Stimulated activated CD8-positive, alpha-beta memory T cell treated with anti-CD3 and anti-CD28 coated beads, Interleukin-4, amount 100 ng/mL, for 4 hours (primary cell): Measurements from ENCODE around the gene SERP2.

Experiments used
- DNase-seq, 2 donors: peaks; one replicate each; pipeline ENCODE4 v3.0.0-alpha.2; 2020; ENCODE audit warnings: low read depth in 2 of 2, low spot score in 1 of 2

SERP2 gene

GRCh38 chr13:44354884-44355283 lies 18.7 kb upstream of the SERP2 start:
- no peak for DNase-seq

GRCh38 chr13:44355621-44356020 lies 18.0 kb upstream of the SERP2 start:
- DNase-seq = no peak

DNA sequence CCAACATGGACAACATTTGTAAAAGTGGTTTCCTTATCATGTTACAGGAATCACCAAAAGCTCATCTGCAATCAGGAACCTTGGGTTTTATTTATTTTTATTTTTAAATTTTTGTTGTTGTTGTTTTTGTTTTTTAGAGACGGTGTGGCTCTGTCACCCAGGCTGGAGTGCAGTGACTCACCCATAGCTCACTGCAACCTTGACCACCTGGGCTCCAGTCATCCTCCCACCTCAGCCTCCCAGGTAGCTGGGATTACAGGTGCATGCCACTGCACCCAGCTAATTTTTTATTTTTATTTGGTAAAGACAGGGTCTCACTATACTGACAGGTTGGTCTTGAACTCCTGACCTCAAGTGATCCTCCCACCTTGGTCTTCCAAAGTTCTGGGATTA lies 13.6 kb upstream of the SERP2 start:
- no peak for DNase-seq

DNA sequence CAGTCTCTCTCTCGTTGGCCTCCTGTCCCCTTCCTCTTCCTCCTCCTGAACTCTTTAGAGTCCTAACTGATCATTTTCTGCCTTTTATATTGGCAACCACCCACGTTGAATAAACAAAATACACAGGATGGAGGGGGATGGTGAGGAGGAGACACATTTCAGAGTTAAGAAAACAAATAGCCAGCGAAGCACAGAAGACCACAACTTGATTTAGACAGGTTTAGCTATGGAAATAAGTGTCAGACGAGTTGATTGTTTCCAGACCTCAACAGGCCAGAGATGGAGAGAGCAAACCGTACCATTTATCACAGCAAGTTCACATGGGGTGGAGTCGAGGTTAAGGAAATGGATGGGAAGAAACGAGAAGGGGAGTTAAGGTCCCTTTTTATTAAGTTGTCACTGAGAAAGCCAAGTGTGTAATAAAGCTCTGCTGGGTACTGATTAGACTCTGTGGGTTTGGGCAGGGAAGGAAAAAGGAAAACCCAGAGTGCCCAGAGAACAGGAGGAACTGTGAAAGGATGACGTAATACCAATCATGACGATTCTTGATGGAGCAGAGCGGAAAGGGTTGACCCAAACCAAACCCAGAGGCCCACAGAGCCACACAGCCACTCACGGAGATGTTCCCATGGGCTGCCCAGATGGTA lies 11.1 kb upstream of the SERP2 start:
- DNase-seq = no peak

GRCh38 chr13:44363631-44364344 lies 9.8 kb upstream of the SERP2 start:
- DNase-seq = no peak

DNA sequence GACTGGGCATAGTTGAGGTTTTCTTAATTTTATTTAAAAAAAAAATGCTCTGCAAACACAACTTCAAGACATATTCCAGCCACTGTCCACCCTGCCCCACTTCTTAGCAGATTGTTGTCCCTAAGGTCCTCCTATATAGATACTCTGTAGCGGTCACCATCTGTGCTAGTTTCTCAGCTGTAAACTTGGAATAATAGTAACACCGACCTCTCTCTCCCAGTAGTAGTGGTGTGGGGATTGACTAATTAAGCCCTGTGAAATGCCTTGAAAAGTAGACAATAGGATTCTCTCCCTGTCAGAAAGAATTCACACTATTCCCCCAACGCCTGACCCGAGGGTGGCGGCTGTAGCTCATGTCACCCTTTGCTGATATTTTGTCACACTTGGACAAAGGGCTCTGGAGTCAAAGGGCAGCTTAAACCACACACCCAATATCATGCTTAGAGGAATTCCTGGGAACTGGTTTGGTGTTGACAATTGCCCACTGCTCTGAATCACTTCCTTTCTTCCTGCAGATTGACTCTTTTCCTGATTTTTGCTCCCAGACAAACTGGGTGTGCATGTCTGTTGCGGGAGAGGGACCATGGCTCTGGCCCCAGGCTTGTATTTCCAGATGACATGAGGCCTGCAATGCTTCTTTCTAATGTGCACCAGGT lies 9.2 kb upstream of the SERP2 start:
- no peak for DNase-seq

- DNase-seq = no peak
These were observed 8.6 kb upstream of the SERP2 start for GRCh38 chr13:44365008-44365407.

DNA sequence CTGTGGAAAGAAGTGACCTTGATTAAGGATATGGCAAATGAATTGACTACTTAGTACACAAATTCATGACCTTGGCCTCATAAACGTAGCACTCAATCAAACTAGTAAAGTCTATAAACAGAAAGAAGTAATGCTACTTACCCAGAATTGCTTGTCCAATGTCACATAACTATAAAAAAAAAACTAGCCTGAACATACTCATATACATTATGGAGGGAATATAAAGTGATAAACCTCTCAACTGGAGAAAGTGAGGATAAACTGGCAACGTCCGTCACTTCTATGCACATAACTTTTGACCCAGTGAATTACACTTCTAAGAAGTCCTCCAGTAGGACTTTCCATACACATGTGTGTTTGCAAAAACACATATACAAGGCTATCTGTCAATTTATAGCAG lies 7.7 kb upstream of the SERP2 start:
- no peak for DNase-seq

DNA sequence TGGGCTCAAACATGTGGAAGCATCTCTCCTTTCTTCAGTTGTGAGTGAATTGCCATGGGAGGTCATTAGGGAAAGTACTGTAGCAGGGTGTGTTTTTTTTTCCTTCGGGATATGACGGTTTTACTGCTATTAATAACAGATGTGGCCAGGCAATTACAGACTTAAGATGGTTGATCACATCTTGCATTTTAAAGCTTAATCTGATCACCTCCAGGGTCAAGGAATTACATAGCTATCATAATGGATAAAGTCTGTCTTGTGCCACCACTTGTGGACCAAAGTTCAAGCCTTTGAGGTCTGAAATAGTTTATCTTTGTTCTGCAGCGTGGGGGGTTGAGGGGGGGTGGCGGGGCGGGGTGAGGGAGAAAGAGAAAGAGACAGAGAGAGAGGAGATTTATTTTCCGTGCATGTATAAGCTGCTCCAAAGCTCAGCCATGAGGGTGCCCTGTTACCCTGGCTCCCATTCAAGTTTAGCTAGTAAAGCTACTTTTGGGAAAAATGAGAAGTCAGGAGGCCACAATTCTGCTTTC lies 5.5 kb upstream of the SERP2 start:
- no peak for DNase-seq

- no peak for DNase-seq
These were observed 4.8 kb upstream of the SERP2 start for GRCh38 chr13:44368599-44369368.

DNA sequence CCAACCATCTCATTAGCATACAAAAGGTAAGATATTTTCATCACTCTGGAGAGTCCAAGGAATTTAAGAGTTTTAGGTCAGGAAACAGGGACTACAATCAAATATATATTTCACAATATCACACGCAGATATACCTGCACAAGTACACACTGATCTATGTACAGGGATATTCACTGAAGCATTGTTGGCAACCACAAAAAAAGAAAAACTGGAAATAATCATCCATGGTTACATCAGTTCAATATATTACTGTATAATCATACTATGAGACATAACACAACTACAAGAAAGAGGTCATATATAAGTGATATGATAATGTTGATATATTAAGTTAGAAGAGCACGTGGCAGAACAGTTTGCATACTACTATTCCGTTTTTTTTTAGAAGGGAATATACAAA lies 2.2 kb upstream of the SERP2 start:
- no peak for DNase-seq

GRCh38 chr13:44373247-44373600 lies 400 bp upstream of the SERP2 start:
- no peak for DNase-seq

GRCh38 chr13:44374348-44374712 lies 706 bp downstream of the SERP2 start:
- no peak for DNase-seq

DNA sequence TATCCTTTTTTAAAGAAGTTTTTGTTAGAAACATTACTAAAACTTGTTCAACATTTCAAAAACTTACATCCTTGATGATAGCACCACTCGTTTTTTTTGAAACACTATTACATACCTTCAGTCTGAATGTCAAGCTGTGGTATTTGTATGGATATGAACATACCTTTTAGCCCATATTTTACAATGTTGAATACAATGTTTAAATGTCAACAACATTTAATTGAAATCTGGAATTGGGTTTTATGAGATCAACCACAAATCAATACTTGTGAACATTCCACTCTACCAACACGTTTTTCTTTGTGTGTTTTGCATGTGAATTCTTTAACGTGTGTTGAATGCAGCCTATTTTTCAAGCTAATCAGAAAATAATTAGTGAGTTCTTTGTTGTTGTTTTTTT lies 4.7 kb downstream of the SERP2 start:
- DNase-seq = no peak

GRCh38 chr13:44379885-44380284 lies 6.3 kb downstream of the SERP2 start:
- DNase-seq = no peak

- no peak for DNase-seq
These were observed 7.0 kb downstream of the SERP2 start for GRCh38 chr13:44380404-44381165.

- no peak for DNase-seq
These were observed 9.1 kb downstream of the SERP2 start for GRCh38 chr13:44382635-44383145.

GRCh38 chr13:44383945-44384344 lies 10.3 kb downstream of the SERP2 start:
- DNase-seq = no peak

DNA sequence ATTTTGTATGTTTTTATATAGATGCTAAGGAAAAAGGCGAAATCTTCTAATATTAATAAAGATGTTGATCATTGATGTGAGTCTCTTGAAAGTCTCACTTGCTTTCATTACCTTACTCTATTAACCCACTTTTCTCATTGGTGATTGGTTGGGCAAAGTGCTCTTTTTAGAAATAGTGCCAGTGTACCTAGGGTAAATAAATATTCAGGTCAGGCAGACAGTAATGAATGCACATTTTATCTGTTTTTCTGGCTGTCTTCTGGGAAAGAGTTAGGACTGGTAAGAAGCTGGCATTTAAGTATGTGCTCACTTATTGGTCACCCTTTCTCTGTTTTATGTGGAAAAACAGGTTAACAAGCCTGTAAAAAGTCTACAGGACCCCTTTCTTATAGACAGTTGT lies 11.2 kb downstream of the SERP2 start:
- no peak for DNase-seq

DNA sequence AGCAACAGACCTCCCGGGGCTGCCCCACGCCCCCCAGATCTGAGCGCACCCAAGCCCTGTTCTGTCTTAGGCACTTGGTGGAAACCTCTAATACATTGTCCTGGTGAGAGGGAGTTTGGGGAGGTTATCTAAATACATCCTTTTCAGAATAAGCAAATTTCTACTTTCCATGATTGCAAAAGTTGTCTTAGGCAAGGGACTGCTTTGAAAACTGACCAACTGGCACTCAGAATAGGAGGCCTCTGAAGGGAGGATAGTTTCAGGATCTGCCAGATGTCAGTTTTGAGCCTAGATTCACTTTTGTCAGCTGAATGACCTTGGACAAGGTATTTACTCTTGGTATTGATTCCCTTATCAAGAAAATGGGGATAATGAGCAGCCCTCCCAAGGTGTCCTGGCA lies 11.8 kb downstream of the SERP2 start:
- no peak for DNase-seq

DNA sequence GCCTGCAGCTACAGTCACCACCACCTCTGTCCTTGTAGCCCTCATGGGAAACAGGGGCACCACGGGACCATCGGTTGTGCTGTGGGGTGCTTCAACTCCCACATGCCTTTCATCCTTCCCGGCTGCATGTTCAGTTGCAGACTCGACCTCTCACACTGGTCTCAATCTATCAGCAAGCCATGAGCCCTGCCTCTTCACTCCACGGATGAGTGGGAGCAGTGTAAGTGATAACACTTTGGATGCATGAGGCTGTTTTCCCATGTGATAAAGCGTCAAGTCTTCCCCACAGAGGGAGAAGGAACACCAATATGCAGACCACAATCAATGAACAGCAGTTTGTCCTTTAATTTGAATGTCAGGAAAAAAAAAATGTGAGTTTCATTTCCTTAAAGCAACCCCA lies 12.2 kb downstream of the SERP2 start:
- no peak for DNase-seq
